H1 (cell line): ENCODE results near the gene CTNNBL1. TPM values are rescaled to one million over a fixed set of nuclear protein-coding genes. Genes with fewer than 3 reads are reported as not detected.

ENCODE experiments used
- CTCF ChIA-PET: fragments of 300-600 bp; sonication (Branson Sonifier 250); formaldehyde crosslinking; loops from one replicate; lab custom pipeline; 2021; ENCODE audit not compliant: partially characterized antibody; lab: Charles Lee
- POLR2A ChIA-PET: fragments of 300-600 bp; sonication (Branson Sonifier 250); formaldehyde crosslinking; loops from one replicate; lab custom pipeline; 2021; ENCODE audit warnings: inconsistent platforms; ENCODE audit not compliant: partially characterized antibody; lab: Charles Lee
- DNase-seq, 2 experiments: peaks; one replicate each; pipeline versions ENCODE4 v3.0.0 to v3.0.0-alpha.2; 2010 to 2022; ENCODE audit warnings: low spot score in 2 of 2, low read depth in 1 of 2, mixed read lengths in 1 of 2
- FAIRE-seq: peaks from 2 replicates; lab custom pipeline; 2011; peaks lifted over from hg19 to GRCh38; lab: Jason Lieb, UNC
- H2AFZ ChIP-seq: 2 replicates; pipeline ENCODE4 v1.8.1; 2012; ENCODE audit warnings: low read length, inconsistent platforms
- H2AK5ac ChIP-seq: 2 replicates; pipeline ENCODE4 v1.6.1; 2013; ENCODE audit warnings: low read depth, low read length
- H2BK120ac ChIP-seq: replicated peaks from 2 replicates; pipeline ENCODE3; 2013; ENCODE audit warnings: low read depth, low read length, inconsistent platforms
- H2BK12ac ChIP-seq: 2 replicates; pipeline ENCODE4 v1.6.1; 2013; ENCODE audit warnings: low read depth, low read length
- H2BK15ac ChIP-seq: 2 replicates; pipeline ENCODE4 v1.6.1; 2013; ENCODE audit warnings: low read length
- H2BK20ac ChIP-seq: 2 replicates; pipeline ENCODE4 v1.6.1; 2013; ENCODE audit warnings: low read length
- H2BK5ac ChIP-seq: 2 replicates; pipeline ENCODE4 v1.6.1; 2013; ENCODE audit warnings: low read depth, low read length
- H3K14ac ChIP-seq: 2 replicates; pipeline ENCODE4 v1.6.1; 2013; ENCODE audit warnings: inconsistent platforms; ENCODE audit not compliant: insufficient read length
- H3K18ac ChIP-seq: 2 replicates; pipeline ENCODE4 v1.6.1; 2013; ENCODE audit warnings: low read length; ENCODE audit errors: extremely low read depth
- H3K23ac ChIP-seq: 2 replicates; pipeline ENCODE4 v1.6.1; 2013; ENCODE audit warnings: inconsistent platforms; ENCODE audit not compliant: insufficient read length
- H3K23me2 ChIP-seq: 2 replicates; pipeline ENCODE4 v1.6.1; 2013; ENCODE audit warnings: low read depth, low read length
- H3K27ac ChIP-seq: 2 replicates; pipeline ENCODE4 v1.6.1; 2011; ENCODE audit warnings: low read depth, low read length, inconsistent platforms
- H3K27me3 ChIP-seq, 4 experiments: replicated peaks in 1 of 4; 1 replicate in 1 of 4; 2 replicates in 3 of 4; pipeline versions ENCODE4 v1.6.1 to v1.8.1; 2011 to 2013; ENCODE audit warnings: low read length in 3 of 4, mild to moderate bottlenecking in 3 of 4, inconsistent platforms in 2 of 4, mixed read lengths in 2 of 4, moderate library complexity in 1 of 4; ENCODE audit not compliant: control insufficient read depth in 3 of 4, insufficient read depth in 3 of 4; ENCODE audit errors: extremely low read depth in 1 of 4
- H3K36me3 ChIP-seq, 4 experiments: 2 replicates each; pipeline versions ENCODE4 v1.6.1 to v1.8.1; 2011 to 2013; ENCODE audit warnings: mild to moderate bottlenecking in 4 of 4, low read length in 3 of 4, moderate library complexity in 2 of 4, control low read depth in 1 of 4, inconsistent platforms in 1 of 4; ENCODE audit not compliant: insufficient read depth in 4 of 4, control insufficient read depth in 2 of 4
- H3K4ac ChIP-seq: replicated peaks from 2 replicates; pipeline ENCODE3; 2013; ENCODE audit warnings: low read length, low read depth, mixed read lengths, inconsistent platforms; ENCODE audit not compliant: insufficient read length
- H3K4me1 ChIP-seq, 4 experiments: replicated peaks in 1 of 4; 1 replicate in 1 of 4; 2 replicates in 3 of 4; pipeline versions ENCODE4 v1.6.1 to v1.8.1; 2011 to 2013; ENCODE audit warnings: low read length in 3 of 4, inconsistent platforms in 2 of 4, mixed read lengths in 1 of 4; ENCODE audit not compliant: insufficient read depth in 4 of 4, control insufficient read depth in 3 of 4
- H3K4me2 ChIP-seq, 2 experiments: 2 replicates each; pipeline versions ENCODE4 v1.6.1 to v1.8.1; 2011 to 2013; ENCODE audit warnings: low read depth in 2 of 2, low read length in 2 of 2, control low read depth in 1 of 2, inconsistent platforms in 1 of 2, mild to moderate bottlenecking in 1 of 2; ENCODE audit not compliant: insufficient read depth in 1 of 2
- H3K4me3 ChIP-seq, 4 experiments: fragments of 200-600, 300-600 bp in 1 of 4; sonication (generic), shearing (Covaris generic), sonication (Bioruptor Twin) in 1 of 4; 2 replicates each; pipeline versions ENCODE4 v1.5.1 to v1.8.1; 2011 to 2016; ENCODE audit warnings: low read length in 4 of 4, low read depth in 3 of 4, control low read depth in 2 of 4, inconsistent platforms in 2 of 4, mild to moderate bottlenecking in 2 of 4, mixed read lengths in 1 of 4, moderate library complexity in 1 of 4; ENCODE audit not compliant: insufficient read depth in 2 of 4; ENCODE audit errors: extremely low read depth in 1 of 4
- H3K56ac ChIP-seq: replicated peaks from 2 replicates; pipeline ENCODE3; 2013; ENCODE audit warnings: low read depth, mild to moderate bottlenecking, mixed read lengths, low read length, inconsistent platforms; ENCODE audit not compliant: insufficient read length
- H3K79me1 ChIP-seq: 2 replicates; pipeline ENCODE4 v1.6.1; 2013; ENCODE audit warnings: low read depth, low read length, control low read depth
- H3K79me2 ChIP-seq, 2 experiments: 2 replicates each; pipeline versions ENCODE4 v1.6.1 to v1.8.1; 2012 to 2013; ENCODE audit warnings: low read length in 2 of 2, mild to moderate bottlenecking in 2 of 2, inconsistent platforms in 1 of 2; ENCODE audit not compliant: insufficient read depth in 2 of 2, control insufficient read depth in 1 of 2
- H3K9ac ChIP-seq, 4 experiments: replicated peaks in 1 of 4; 1 replicate in 1 of 4; 2 replicates in 3 of 4; pipeline versions ENCODE4 v1.6.1 to v1.8.1; 2011 to 2013; ENCODE audit warnings: low read depth in 3 of 4, low read length in 3 of 4, control low read depth in 2 of 4, mild to moderate bottlenecking in 2 of 4, moderate library complexity in 2 of 4, inconsistent platforms in 1 of 4; ENCODE audit errors: extremely low read depth in 1 of 4
- H3K9me3 ChIP-seq, 2 experiments: 2 replicates each; pipeline versions ENCODE4 v1.6.1 to v1.8.1; 2012 to 2013; ENCODE audit warnings: mild to moderate bottlenecking in 2 of 2, moderate library complexity in 2 of 2, control low read depth in 1 of 2, inconsistent platforms in 1 of 2, low read depth in 1 of 2, low read length in 1 of 2, mixed read lengths in 1 of 2; ENCODE audit not compliant: insufficient read depth in 2 of 2
- H4K20me1 ChIP-seq, 2 experiments: replicated peaks in 1 of 2; 2 replicates each; pipeline versions ENCODE3 to v1.8.1; 2011 to 2013; ENCODE audit warnings: inconsistent platforms in 2 of 2, low read length in 2 of 2, mild to moderate bottlenecking in 1 of 2; ENCODE audit not compliant: insufficient read depth in 2 of 2, control insufficient read depth in 1 of 2
- H4K5ac ChIP-seq: 2 replicates; pipeline ENCODE4 v1.6.1; 2013; ENCODE audit warnings: low read length, low read depth, mixed read lengths, inconsistent platforms; ENCODE audit not compliant: insufficient read length
- H4K8ac ChIP-seq: 2 replicates; pipeline ENCODE4 v1.8.0; 2013; ENCODE audit warnings: mild to moderate bottlenecking, moderate library complexity, low read length, inconsistent platforms; ENCODE audit not compliant: insufficient read depth; ENCODE audit errors: extremely low read depth
- H4K91ac ChIP-seq: replicated peaks from 2 replicates; pipeline ENCODE3; 2013; ENCODE audit warnings: low read length, mixed read lengths, inconsistent platforms; ENCODE audit not compliant: insufficient read length
- CBX5 ChIP-seq: fragments of 300-800, 300-1000 bp; sonication (generic); IDR thresholded peaks from 2 replicates; pipeline ENCODE4 v1.7.1; 2016; ENCODE audit warnings: antibody characterized with exemption, low read length, low read depth
- CBX8 ChIP-seq: fragments of 300-800, 300-1000 bp; sonication (generic); IDR thresholded peaks from 2 replicates; pipeline ENCODE4 v1.7.1; 2016; ENCODE audit warnings: low read depth, low read length, borderline replicate concordance
- EP300 ChIP-seq, 2 experiments: IDR thresholded peaks; 1 replicate in 1 of 2; 2 replicates in 1 of 2; pipeline ENCODE4 v1.6.1; 2011 to 2012; ENCODE audit warnings: low read depth in 2 of 2, low read length in 2 of 2, mild to moderate bottlenecking in 2 of 2, borderline replicate concordance in 1 of 2, inconsistent platforms in 1 of 2, moderate library complexity in 1 of 2
- GTF2F1 ChIP-seq: IDR thresholded peaks from 2 replicates; pipeline ENCODE4 v1.6.1; 2012; ENCODE audit warnings: low read depth, low read length, improper control_type of control experiment, borderline replicate concordance
- HDAC6 ChIP-seq: IDR thresholded peaks from one replicate; pipeline ENCODE4 v1.7.1; 2012; ENCODE audit warnings: low read depth, mild to moderate bottlenecking, inconsistent platforms, low read length, moderate library complexity
- NANOG ChIP-seq: IDR thresholded peaks from 2 replicates; pipeline ENCODE4 v1.6.1; 2011; ENCODE audit warnings: low read length, low read depth, mild to moderate bottlenecking, inconsistent platforms; ENCODE audit not compliant: insufficient read depth, poor library complexity, severe bottlenecking
- POLR2AphosphoS5 ChIP-seq: IDR thresholded peaks from 2 replicates; pipeline ENCODE4 v1.6.1; 2011; ENCODE audit warnings: low read depth, low read length
- SP2 ChIP-seq: IDR thresholded peaks from 2 replicates; pipeline ENCODE4 v1.6.1; 2012; ENCODE audit warnings: mild to moderate bottlenecking, low read length, inconsistent platforms
- SRF ChIP-seq: IDR thresholded peaks from 2 replicates; pipeline ENCODE4 v1.6.1; 2011; ENCODE audit warnings: mild to moderate bottlenecking, low read depth, low read length, moderate library complexity
- TCF12 ChIP-seq: IDR thresholded peaks from 2 replicates; pipeline ENCODE4 v1.6.1; 2011; ENCODE audit warnings: low read depth, mild to moderate bottlenecking, low read length
- YY1 ChIP-seq: IDR thresholded peaks from 2 replicates; pipeline ENCODE4 v1.6.1; 2011; ENCODE audit warnings: low read depth, mild to moderate bottlenecking, low read length
- WGBS, 2 experiments: shearing (Covaris generic) in 1 of 2; methylation state at CpG; one replicate each; pipeline versions ENCODE4 v1.1.6 to v1.1.7; 2013 to 2015; ENCODE audit warnings: low lambda C conversion rate in 2 of 2, mixed read lengths in 2 of 2, inconsistent platforms in 1 of 2, low coverage in 1 of 2, missing lambda C conversion rate in 1 of 2; ENCODE audit not compliant: insufficient replicate concordance in 2 of 2, insufficient coverage in 1 of 2, insufficient read length in 1 of 2; ENCODE audit errors: extremely low coverage in 1 of 2, missing lambda C conversion rate in 1 of 2; 5-methylcytosine and 5-hydroxymethylcytosine counted together
- polyA plus RNA-seq, 7 experiments: library from polyadenylated mRNA; depleted of rRNA in 3 of 7; stranded (reverse) in 5 of 7; unstranded in 2 of 7; fragments of >200 nt in 5 of 7; fragments of 200-250 nt in 2 of 7; gene quantifications; 1 replicate in 5 of 7; 2 replicates in 1 of 7; 4 replicates in 1 of 7; pipeline versions ENCODE4 v1.2.1 to v1.2.3, GENCODE V29; 2011 to 2013; ENCODE audit warnings: missing spikeins in 2 of 7, mixed read lengths in 2 of 7
- total RNA-seq: library from RNA; stranded (reverse); fragmentation: NEBNext Ultra II Directional; extraction: Animal tissue kit (Norgen Biotek cat#: 25700); gene quantifications from 2 replicates; pipeline ENCODE4 v1.2.1, GENCODE V29; 2021
- TF ChIP-seq, protein P1 (sequence below), 3 experiments: IDR thresholded peaks; 1 replicate in 2 of 3; 2 replicates in 1 of 3; pipeline versions ENCODE4 v1.5.1 to v1.6.1; 2011; ENCODE audit warnings: low read length in 3 of 3, mild to moderate bottlenecking in 3 of 3, inconsistent platforms in 2 of 3, low read depth in 1 of 3, moderate library complexity in 1 of 3; ENCODE audit not compliant: insufficient read depth in 1 of 3; ENCODE audit errors: control extremely low read depth in 1 of 3

Gene CTNNBL1
- total and polyA plus RNA-seq, 2 of the 8 experiments (the other 6 are each of a cell fraction or from before 2014, with no cell fraction given): 19.6 to 81.6 TPM

DNA sequence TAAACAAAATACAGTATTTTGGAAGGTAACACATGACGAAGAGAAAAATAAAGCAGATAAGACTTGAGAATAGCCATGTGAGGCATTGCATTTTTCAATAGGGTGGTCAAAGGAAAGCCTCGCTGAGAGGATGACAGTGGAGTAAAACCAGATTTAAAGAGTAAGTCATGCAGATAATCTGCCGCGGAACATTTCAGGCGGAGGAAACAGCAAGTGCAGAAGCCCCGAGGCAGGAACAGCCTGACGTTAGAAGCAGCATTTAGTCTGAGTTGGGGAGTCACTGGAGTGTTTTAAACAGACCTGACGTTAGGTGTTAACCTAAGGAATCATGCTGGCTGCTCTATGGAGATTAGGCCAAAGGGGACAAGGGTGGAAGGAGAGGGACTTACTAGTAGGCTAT, 144.1 kb downstream of the CTNNBL1 start:
- H2BK12ac ChIP-seq: no peak overlapping the region
- H3K18ac ChIP-seq: no peak overlapping the region
- H2BK120ac ChIP-seq: no peak overlapping the region
- no peak overlapping the region for H3K4me2 ChIP-seq
- H2BK5ac ChIP-seq: no peak overlapping the region
- H4K8ac ChIP-seq: no peak overlapping the region
- H2AK5ac ChIP-seq: no peak overlapping the region
- no peak overlapping the region for H4K91ac ChIP-seq
- H3K9ac ChIP-seq: no peak overlapping the region
- ChIA-PET POLR2A (no interaction called here), CTCF (interaction anchor here (0.6 to 1.2 kb wide), 2 partner anchors 10 to 104 kb away, joined by 3 to 4 read pairs; no protein-coding TSS in a partner anchor)
- no peak overlapping the region for H3K4me3 ChIP-seq
- no peaks in the 10 kb centered on the region for H4K20me1 ChIP-seq
- 0 out of 8 replicates have a peak, but pooled peaks cover 0 to 3% (median 0%) of the 10 kb centered on the region in 4 experiments for H3K36me3 ChIP-seq
- peaks cover 0 to 4% (median 0%) of the 10 kb centered on the region in 4 experiments; a peak in 1 of 7 replicates for H3K4me1 ChIP-seq
- no peak overlapping the region for H4K5ac ChIP-seq
- H3K14ac ChIP-seq: no peak overlapping the region
- H3K23me2 ChIP-seq: no peaks in the 10 kb centered on the region
- H2AFZ ChIP-seq: no peak overlapping the region
- DNase-seq (no peak), FAIRE-seq (no peak)
- H3K4ac ChIP-seq: no peak overlapping the region
- no peak overlapping the region for H3K56ac ChIP-seq
- H3K79me1 ChIP-seq: no peaks in the 10 kb centered on the region
- H2BK15ac ChIP-seq: no peak overlapping the region
- H3K27ac ChIP-seq: no peak overlapping the region
- 79% methylated on average over 8 of the region's 8 CpGs; no CpG with 5 or more reads in 1 of the 2 experiments for WGBS, 2 experiments
- H3K9me3 ChIP-seq: no peaks in the 10 kb centered on the region
- no peaks in the 10 kb centered on the region for H3K79me2 ChIP-seq
- no peak overlapping the region for H3K23ac ChIP-seq
- no peaks in the 10 kb centered on the region for H3K27me3 ChIP-seq
- H2BK20ac ChIP-seq: no peak overlapping the region
- TF ChIP-seq SRF (no peak), TCF12 (no peak), GTF2F1 (no peak), CBX8 (no peak), POLR2AphosphoS5 (no peak), YY1 (no peak), SP2 (no peak), HDAC6 (no peak), EP300 (IDR thresholded peaks at IDR 0.05; ENCODE audit: borderline replicate concordance in 1 of 2, low read depth in 2 of 2, low read length in 2 of 2) (no peak), NANOG (no peak), CBX5 (no peak)
- TF ChIP-seq, protein P1, sequence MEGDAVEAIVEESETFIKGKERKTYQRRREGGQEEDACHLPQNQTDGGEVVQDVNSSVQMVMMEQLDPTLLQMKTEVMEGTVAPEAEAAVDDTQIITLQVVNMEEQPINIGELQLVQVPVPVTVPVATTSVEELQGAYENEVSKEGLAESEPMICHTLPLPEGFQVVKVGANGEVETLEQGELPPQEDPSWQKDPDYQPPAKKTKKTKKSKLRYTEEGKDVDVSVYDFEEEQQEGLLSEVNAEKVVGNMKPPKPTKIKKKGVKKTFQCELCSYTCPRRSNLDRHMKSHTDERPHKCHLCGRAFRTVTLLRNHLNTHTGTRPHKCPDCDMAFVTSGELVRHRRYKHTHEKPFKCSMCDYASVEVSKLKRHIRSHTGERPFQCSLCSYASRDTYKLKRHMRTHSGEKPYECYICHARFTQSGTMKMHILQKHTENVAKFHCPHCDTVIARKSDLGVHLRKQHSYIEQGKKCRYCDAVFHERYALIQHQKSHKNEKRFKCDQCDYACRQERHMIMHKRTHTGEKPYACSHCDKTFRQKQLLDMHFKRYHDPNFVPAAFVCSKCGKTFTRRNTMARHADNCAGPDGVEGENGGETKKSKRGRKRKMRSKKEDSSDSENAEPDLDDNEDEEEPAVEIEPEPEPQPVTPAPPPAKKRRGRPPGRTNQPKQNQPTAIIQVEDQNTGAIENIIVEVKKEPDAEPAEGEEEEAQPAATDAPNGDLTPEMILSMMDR (IDR thresholded peaks at IDR 0.05; ENCODE audit: control extremely low read depth in 1 of 3, insufficient read depth in 1 of 3, low read depth in 1 of 3, low read length in 3 of 3): no peak
